ENCODE data around the gene PARP16. TPM values are rescaled to one million over a fixed set of nuclear protein-coding genes. Genes with fewer than 3 reads are reported as not detected.

Gene PARP16
- total and polyA plus RNA-seq, 8 donors, result 2.6 to 17.5 (median 6.7) TPM

- Histone ChIP-seq H3K4me3 (no peak overlapping the region), H3K9me3 (no peaks in the 10 kb centered on the region), H3K36me3 (no peaks in the 10 kb centered on the region), H3K27ac (no peak overlapping the region), H3K27me3 (no peaks in the 10 kb centered on the region), H3K4me1 (peaks cover 0 to 15% (median 12%) of the 10 kb centered on the region in 4 donors)
- TF ChIP-seq POLR2A (IDR thresholded peaks at IDR 0.05), result no peak
- TF ChIP-seq CTCF (IDR thresholded peaks at IDR 0.05), result no peak
- no peak for TF ChIP-seq POLR2AphosphoS5 (IDR thresholded peaks at IDR 0.05)
- no peak for TF ChIP-seq EP300 (IDR thresholded peaks at IDR 0.05)
- DNase-seq, result no peak
- 56 to 73% (median 66%) methylated on average over 2 of the region's 2 CpGs for WGBS, 5 donors
- intact Hi-C loops (cut with DNase I; ENCODE audit: low total_unique reads), result no loop called here
Observed at GRCh38 chr15:65213241-65213640, 73.4 kb downstream of the PARP16 start.

- WGBS, 5 donors, result 61 to 81% (median 67%) methylated on average over 4 to 5 of the region's 5 CpGs
- no peaks in the 10 kb centered on the region for H3K27me3 ChIP-seq
- H3K27ac ChIP-seq, result no peak overlapping the region
- H3K4me1 ChIP-seq, result peaks cover 0 to 15% (median 12%) of the 10 kb centered on the region in 4 donors
- no peak overlapping the region for H3K4me3 ChIP-seq
- DNase-seq, result peak in 1 of 2 donors; percentile 48
- TF ChIP-seq POLR2AphosphoS5 (IDR thresholded peaks at IDR 0.05) (no peak), CTCF (IDR thresholded peaks at IDR 0.05) (peak in 1 of 7 experiments; percentile 19)
- intact Hi-C loops (cut with DNase I; ENCODE audit: low total_unique reads), result no loop called here
- H3K36me3 ChIP-seq, result no peaks in the 10 kb centered on the region
- no peaks in the 10 kb centered on the region for H3K9me3 ChIP-seq
Observed at GRCh38 chr15:65212097-65212496, 74.6 kb downstream of the PARP16 start.

- no peaks in the 10 kb centered on the region for H3K36me3 ChIP-seq
- 42 to 60% (median 54%) methylated on average over 6 of the region's 6 CpGs for WGBS, 5 donors
- H3K27ac ChIP-seq, result no peak overlapping the region
- peak in 1 of 2 donors; percentile 88 for DNase-seq
- TF ChIP-seq CTCF (IDR thresholded peaks at IDR 0.05), result no peak
- no peak for TF ChIP-seq EP300 (IDR thresholded peaks at IDR 0.05)
- no peak for TF ChIP-seq POLR2A (IDR thresholded peaks at IDR 0.05)
- no peak for TF ChIP-seq POLR2AphosphoS5 (IDR thresholded peaks at IDR 0.05)
- intact Hi-C loops (cut with DNase I; ENCODE audit: low total_unique reads), result no loop called here
- H3K27me3 ChIP-seq, result no peaks in the 10 kb centered on the region
- H3K9me3 ChIP-seq, result no peaks in the 10 kb centered on the region
- H3K4me1 ChIP-seq, result peaks cover 0 to 15% (median 12%) of the 10 kb centered on the region in 4 donors
- H3K4me3 ChIP-seq, result no peak overlapping the region
Observed at GRCh38 chr15:65211482-65211982, 75.2 kb downstream of the PARP16 start.

GRCh38 chr15:65210770-65211481 lies 75.8 kb downstream of the PARP16 start, which contains the start of gene CILP:
Gene CILP (minus strand): TSS chr15:65211473. CDS start chr15:65209755, 1,718 bp downstream.
- peaks cover 0 to 15% (median 12%) of the 10 kb centered on the region in 4 donors for H3K4me1 ChIP-seq
- no peaks in the 10 kb centered on the region for H3K27me3 ChIP-seq
- no peak within 1 kb of the TSS for H3K4me3 ChIP-seq
- no peaks in the 10 kb centered on the region for H3K9me3 ChIP-seq
- H3K36me3 ChIP-seq, result no peaks in the 10 kb centered on the region
- H3K27ac ChIP-seq, result peak within 1 kb of the TSS in 1 of 5 donors; percentile 20
- intact Hi-C loops (cut with DNase I; ENCODE audit: low total_unique reads), result no loop called here
- TF ChIP-seq EP300 (IDR thresholded peaks at IDR 0.05) (no peak), CTCF (IDR thresholded peaks at IDR 0.05) (no peak), POLR2AphosphoS5 (IDR thresholded peaks at IDR 0.05) (no peak), POLR2A (IDR thresholded peaks at IDR 0.05) (no peak)
- no peak for DNase-seq
- whole genome bisulfite sequencing, 5 donors, result 77 to 88% (median 83%) methylated on average over 7 to 8 of the region's 8 CpGs
